Ovary (tissue), 9 donors: ENCODE results near the gene CACNA2D3. TPM values are rescaled to one million over a fixed set of nuclear protein-coding genes. Genes with fewer than 3 reads are reported as not detected.
A peak's percentile ranks its signal among the peaks of the same experiment; 100 is the strongest.

Source experiments
- DNase-seq, 5 donors: peaks; one replicate each; pipeline ENCODE4 v3.0.0-alpha.2; 2019 to 2020
- H3K27ac ChIP-seq, 2 donors: fragments of 200-600 bp; one replicate each; pipeline versions ENCODE4 v1.5.1 to v1.8.0; 2019 to 2022
- H3K27me3 ChIP-seq: fragments of 200-600 bp; one replicate; pipeline ENCODE4 v1.8.0; 2022
- H3K36me3 ChIP-seq: fragments of 200-600 bp; sonication (generic); one replicate; pipeline ENCODE4 v1.5.1; 2019
- H3K4me1 ChIP-seq: one replicate; pipeline ENCODE4 v1.8.1; 2013; ENCODE audit warnings: mild to moderate bottlenecking, moderate library complexity; ENCODE audit not compliant: insufficient read depth
- H3K4me3 ChIP-seq: fragments of 200-600 bp; sonication (generic); one replicate; pipeline ENCODE4 v1.5.1; 2017
- H3K9me3 ChIP-seq, 2 donors: fragments of 200-600 bp in 1 of 2; sonication (generic) in 1 of 2; one replicate each; pipeline versions ENCODE4 v1.5.1 to v1.8.1; 2013 to 2019; ENCODE audit warnings: mild to moderate bottlenecking in 1 of 2, moderate library complexity in 1 of 2
- EP300 ChIP-seq: sonication (generic); formaldehyde crosslinking; IDR thresholded peaks from one replicate; pipeline ENCODE4 v1.6.1; 2017; ENCODE audit warnings: antibody characterized with exemption
- POLR2A ChIP-seq: fragments of 450-650 bp; IDR thresholded peaks from one replicate; pipeline ENCODE4 v1.6.1; 2017; ENCODE audit warnings: antibody characterized with exemption, mild to moderate bottlenecking, moderate library complexity
- WGBS, 3 donors: extraction: QIAGEN DNeasy Blood & Tissue Kit in 1 of 3; methylation state at CpG; one replicate each; pipeline versions ENCODE4 v1.1.5 to v1.1.7; 2013 to 2017; 5-methylcytosine and 5-hydroxymethylcytosine counted together
- intact Hi-C, 4 donors: fragments of 100-400 bp; cut with DNase I; formaldehyde crosslinking; loops; one replicate each; pipeline versions ENCODE4 v1.11.0 to v1.15.1; 2022 to 2023
- polyA plus RNA-seq, 2 donors: library from polyadenylated mRNA; stranded (reverse); fragments of 200-250 nt in 1 of 2; fragments of 350-450 nt in 1 of 2; fragmentation: Illumina TruSeq in 1 of 2; extraction: RNeasy Lipid Tissue Mini Kit (QIAGEN cat#74804) in 1 of 2; gene quantifications; one replicate each; pipeline ENCODE4 v1.2.3, GENCODE V29; 2013 to 2014
- total RNA-seq, 7 donors: library from RNA; depleted of rRNA in 2 of 7; stranded (reverse); fragments of >200 nt in 2 of 7; fragmentation: NEBNext Ultra II Directional in 3 of 7; extraction: Animal tissue kit (Norgen Biotek cat#: 25700) in 3 of 7; gene quantifications; one replicate each; pipeline versions ENCODE4 v1.1.0 to v1.2.4, GENCODE V29; 2016 to 2023
- TF ChIP-seq, protein P1 (sequence below), 3 donors: fragments of 450-650 bp in 2 of 3; fragments of 200-600 bp in 1 of 3; IDR thresholded peaks; one replicate each; pipeline versions ENCODE4 v1.5.1 to v1.8.0; 2016 to 2022; ENCODE audit warnings: antibody characterized with exemption in 3 of 3, mild to moderate bottlenecking in 1 of 3
- donor health status: DM: no; HTN: no; CAD: no; lungs with moderate emphysema.
- donor health status: DM: no; HTN: no; CAD: no.
- donor health status: Bipolar disorder and iron deficiency.
- donor health status: DM: yes; HTN: yes; CAD: no.
- donor health status: DM: no; HTN: no; CAD: no.
- donor health status: DM: yes; HTN: yes; CAD: no.

Gene CACNA2D3
- total and polyA plus RNA-seq, 9 donors: 2.0 to 10.1 (median 4.7) TPM

DNA sequence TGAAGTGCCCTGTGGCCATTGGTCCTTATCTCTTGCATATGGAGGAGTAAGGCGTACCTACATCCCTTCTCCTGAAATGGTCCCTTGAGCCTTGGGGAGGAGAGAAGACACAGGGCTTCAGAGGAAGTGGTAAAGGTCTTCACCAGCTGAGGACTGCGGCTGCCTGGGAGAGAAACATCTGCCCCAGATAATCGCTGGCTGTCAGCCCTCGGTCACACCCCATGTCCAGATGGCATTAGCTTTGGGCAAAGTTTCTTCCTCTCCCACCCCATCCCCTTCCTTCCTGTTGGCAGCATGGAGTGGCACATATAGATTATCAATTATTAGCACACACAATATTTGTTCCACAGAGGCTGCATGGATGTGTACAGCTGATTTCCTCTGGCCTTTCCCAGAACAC, 743.9 kb downstream of the CACNA2D3 start:
- DNase-seq: no peak
- no peaks in the 10 kb centered on the region for H3K27me3 ChIP-seq
- WGBS, 3 donors: 88 to 92% (median 89%) methylated on average over 4 of the region's 4 CpGs
- H3K27ac ChIP-seq: no peak overlapping the region
- no peak overlapping the region for H3K4me3 ChIP-seq
- H3K36me3 ChIP-seq: no peaks in the 10 kb centered on the region
- H3K4me1 ChIP-seq: peaks cover 4% of the 10 kb centered on the region
- intact Hi-C loops: no loop called here
- TF ChIP-seq POLR2A (no peak), EP300 (no peak)
- TF ChIP-seq, protein P1, sequence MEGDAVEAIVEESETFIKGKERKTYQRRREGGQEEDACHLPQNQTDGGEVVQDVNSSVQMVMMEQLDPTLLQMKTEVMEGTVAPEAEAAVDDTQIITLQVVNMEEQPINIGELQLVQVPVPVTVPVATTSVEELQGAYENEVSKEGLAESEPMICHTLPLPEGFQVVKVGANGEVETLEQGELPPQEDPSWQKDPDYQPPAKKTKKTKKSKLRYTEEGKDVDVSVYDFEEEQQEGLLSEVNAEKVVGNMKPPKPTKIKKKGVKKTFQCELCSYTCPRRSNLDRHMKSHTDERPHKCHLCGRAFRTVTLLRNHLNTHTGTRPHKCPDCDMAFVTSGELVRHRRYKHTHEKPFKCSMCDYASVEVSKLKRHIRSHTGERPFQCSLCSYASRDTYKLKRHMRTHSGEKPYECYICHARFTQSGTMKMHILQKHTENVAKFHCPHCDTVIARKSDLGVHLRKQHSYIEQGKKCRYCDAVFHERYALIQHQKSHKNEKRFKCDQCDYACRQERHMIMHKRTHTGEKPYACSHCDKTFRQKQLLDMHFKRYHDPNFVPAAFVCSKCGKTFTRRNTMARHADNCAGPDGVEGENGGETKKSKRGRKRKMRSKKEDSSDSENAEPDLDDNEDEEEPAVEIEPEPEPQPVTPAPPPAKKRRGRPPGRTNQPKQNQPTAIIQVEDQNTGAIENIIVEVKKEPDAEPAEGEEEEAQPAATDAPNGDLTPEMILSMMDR (IDR thresholded peaks at IDR 0.05): no peak
- no peaks in the 10 kb centered on the region for H3K9me3 ChIP-seq

DNA sequence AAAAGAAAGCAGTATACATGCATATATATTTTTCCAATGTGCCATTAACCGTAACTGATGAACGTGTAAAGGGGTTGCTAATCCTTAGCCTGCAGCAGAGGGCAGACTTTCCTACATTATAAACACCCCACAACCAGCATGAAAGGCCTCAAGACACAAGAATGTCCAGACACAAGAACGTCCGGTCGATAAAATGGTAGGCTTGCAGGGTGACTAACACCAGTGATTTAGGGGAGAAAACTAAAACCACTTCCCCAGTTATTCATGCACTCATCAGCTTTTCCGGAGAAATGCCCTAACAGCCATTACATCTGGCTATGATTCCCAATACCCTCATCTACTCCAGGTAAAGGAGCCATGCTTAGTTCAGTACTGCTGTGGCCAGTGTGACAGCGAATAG, 748.1 kb downstream of the CACNA2D3 start:
- Histone ChIP-seq H3K27ac (no peak overlapping the region), H3K36me3 (no peaks in the 10 kb centered on the region), H3K9me3 (no peaks in the 10 kb centered on the region), H3K27me3 (no peaks in the 10 kb centered on the region), H3K4me3 (no peak overlapping the region), H3K4me1 (peaks cover 2% of the 10 kb centered on the region)
- intact Hi-C loops: loop anchor here in 1 of 4 donors (10.0 kb wide), 1 partner anchor 294 kb away; no protein-coding TSS in a partner anchor
- TF ChIP-seq, protein P1 (IDR thresholded peaks at IDR 0.05): peak in 2 of 3 donors; percentile 42 to 50
- TF ChIP-seq EP300 (no peak), POLR2A (no peak)
- peak in 2 of 5 donors; percentile 22 to 30 for DNase-seq
- 25 to 31% (median 26%) methylated on average over 7 of the region's 7 CpGs for WGBS, 3 donors

DNA sequence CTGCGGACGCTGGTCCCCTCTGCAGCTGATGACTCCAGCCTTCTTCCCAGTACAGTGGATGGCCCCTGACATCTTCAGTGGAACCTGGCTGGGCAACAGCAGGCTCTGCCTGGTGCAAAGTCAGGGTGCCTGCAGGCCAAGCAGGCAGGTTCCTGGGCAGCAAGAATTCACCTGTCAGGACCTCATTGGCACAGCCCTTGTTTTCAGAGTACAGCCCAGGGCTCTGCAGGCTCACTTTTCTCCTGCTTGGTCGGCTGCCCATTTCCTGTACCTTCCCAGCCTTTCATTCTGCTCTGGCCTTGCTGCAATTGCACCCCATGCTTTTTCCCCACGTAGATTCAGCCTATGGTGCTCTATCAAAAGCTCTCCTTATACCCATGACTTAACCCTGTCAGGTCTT, 749.5 kb downstream of the CACNA2D3 start:
- Histone ChIP-seq H3K9me3 (no peaks in the 10 kb centered on the region), H3K4me1 (no peaks in the 10 kb centered on the region), H3K4me3 (no peak overlapping the region), H3K27ac (no peak overlapping the region), H3K36me3 (no peaks in the 10 kb centered on the region), H3K27me3 (no peaks in the 10 kb centered on the region)
- intact Hi-C loops: loop anchor here in 1 of 4 donors (10.0 kb wide), 1 partner anchor 293 kb away; no protein-coding TSS in a partner anchor
- 91 to 95% (median 95%) methylated on average over 4 of the region's 4 CpGs for WGBS, 3 donors
- TF ChIP-seq POLR2A: no peak
- TF ChIP-seq, protein P1 (IDR thresholded peaks at IDR 0.05): no peak
- no peak for TF ChIP-seq EP300
- no peak for DNase-seq

DNA sequence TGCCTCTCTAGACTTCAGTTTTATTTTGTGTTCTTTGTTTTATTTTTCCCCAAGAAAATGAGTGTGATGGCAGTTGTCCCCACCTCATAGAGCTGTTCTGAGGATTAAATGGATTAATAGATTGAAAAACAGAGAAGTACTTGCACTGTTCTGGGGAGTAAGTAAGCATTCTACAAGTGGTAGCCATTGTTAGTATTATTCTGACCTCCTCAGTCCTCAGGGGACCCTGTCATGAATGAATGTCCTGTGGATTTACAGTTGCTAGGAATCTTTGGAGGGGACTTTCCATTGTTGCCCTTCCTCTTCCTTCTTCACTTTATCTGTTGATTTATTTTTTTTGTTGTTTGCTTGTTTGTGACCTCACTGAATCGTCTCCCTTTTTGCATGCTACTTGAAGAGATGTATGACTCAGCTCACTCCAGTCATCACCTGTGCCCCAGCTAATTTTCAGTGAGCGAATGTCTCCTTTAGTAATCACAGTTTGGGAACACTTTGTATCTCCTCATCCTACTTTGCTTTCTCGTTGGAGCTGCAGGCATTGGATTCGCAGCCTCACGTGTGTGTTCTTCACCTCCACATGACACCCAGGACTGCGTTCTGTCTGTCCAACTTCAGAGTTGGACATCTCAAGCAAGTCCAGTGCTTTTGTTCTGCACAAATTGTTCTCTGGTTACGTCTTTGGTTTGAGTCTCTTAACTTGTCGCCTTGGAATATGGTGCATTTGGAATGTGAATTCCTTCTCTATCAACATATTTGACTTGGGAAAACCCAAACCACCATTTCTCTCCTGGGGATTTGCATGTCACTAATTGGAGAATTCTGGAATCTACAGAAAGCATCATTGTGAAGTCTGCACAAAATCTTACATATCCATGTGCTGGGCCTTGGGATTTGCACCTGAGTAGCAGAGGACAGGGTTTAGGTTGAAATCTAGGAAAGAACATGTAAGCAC, 751.0 kb downstream of the CACNA2D3 start:
- WGBS, 3 donors: 81 to 87% (median 85%) methylated on average over 8 of the region's 8 CpGs
- no peaks in the 10 kb centered on the region for H3K27me3 ChIP-seq
- DNase-seq: no peak
- no peaks in the 10 kb centered on the region for H3K9me3 ChIP-seq
- H3K36me3 ChIP-seq: no peaks in the 10 kb centered on the region
- no peak overlapping the region for H3K4me3 ChIP-seq
- no peaks in the 10 kb centered on the region for H3K4me1 ChIP-seq
- TF ChIP-seq POLR2A: no peak
- TF ChIP-seq EP300: no peak
- TF ChIP-seq, protein P1 (IDR thresholded peaks at IDR 0.05): no peak
- intact Hi-C loops: loop anchor here in 1 of 4 donors (10.0 kb wide), 1 partner anchor 291 kb away; no protein-coding TSS in a partner anchor
- no peak overlapping the region for H3K27ac ChIP-seq
